HepG2 (cell line): ENCODE results near the gene REPIN1.

Experiments
- CSRNP1 ChIP-seq: sonication (generic); formaldehyde crosslinking; IDR thresholded peaks from 2 replicates; pipeline ENCODE4 v1.8.1; 2023; ENCODE audit warnings: mild to moderate bottlenecking, missing genetic modification reagents
- ZMYM2 ChIP-seq: sonication (generic); formaldehyde crosslinking; IDR thresholded peaks from 2 replicates; pipeline ENCODE4 v1.8.0; 2022; ENCODE audit warnings: mild to moderate bottlenecking, missing genetic modification reagents
- TF ChIP-seq, protein P1 (sequence below): sonication (generic); formaldehyde crosslinking; IDR thresholded peaks from 2 replicates; pipeline ENCODE4 v1.5.0; 2020; ENCODE audit warnings: mild to moderate bottlenecking, missing genetic modification reagents, moderate library complexity

- TF ChIP-seq ZMYM2 (CRISPR knock-in tag) (no peak), CSRNP1 (CRISPR knock-in tag) (no peak)
- TF ChIP-seq, protein P1, sequence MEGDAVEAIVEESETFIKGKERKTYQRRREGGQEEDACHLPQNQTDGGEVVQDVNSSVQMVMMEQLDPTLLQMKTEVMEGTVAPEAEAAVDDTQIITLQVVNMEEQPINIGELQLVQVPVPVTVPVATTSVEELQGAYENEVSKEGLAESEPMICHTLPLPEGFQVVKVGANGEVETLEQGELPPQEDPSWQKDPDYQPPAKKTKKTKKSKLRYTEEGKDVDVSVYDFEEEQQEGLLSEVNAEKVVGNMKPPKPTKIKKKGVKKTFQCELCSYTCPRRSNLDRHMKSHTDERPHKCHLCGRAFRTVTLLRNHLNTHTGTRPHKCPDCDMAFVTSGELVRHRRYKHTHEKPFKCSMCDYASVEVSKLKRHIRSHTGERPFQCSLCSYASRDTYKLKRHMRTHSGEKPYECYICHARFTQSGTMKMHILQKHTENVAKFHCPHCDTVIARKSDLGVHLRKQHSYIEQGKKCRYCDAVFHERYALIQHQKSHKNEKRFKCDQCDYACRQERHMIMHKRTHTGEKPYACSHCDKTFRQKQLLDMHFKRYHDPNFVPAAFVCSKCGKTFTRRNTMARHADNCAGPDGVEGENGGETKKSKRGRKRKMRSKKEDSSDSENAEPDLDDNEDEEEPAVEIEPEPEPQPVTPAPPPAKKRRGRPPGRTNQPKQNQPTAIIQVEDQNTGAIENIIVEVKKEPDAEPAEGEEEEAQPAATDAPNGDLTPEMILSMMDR (CRISPR knock-in tag), result no peak
These were observed 41.3 kb upstream of the REPIN1 start for GRCh38 chr7:150327308-150327707.
